KOPT-K1 (cell line): ENCODE measurements around the gene ANKRD31.
A peak's percentile ranks its signal among the peaks of the same experiment; 100 is the strongest.
"Not testable (repeated sequence)": the region's sequence is repeated elsewhere in the genome, so short reads cannot be mapped to it uniquely, and the experiment has no call there.

Experiments
- H3K27ac ChIP-seq: fragments of 200-600 bp; sonication (generic); 2 replicates; pipeline ENCODE4 v1.5.1; 2016; ENCODE audit warnings: antibody characterized with exemption, mild to moderate bottlenecking, low read depth, low read length; ENCODE audit not compliant: poor library complexity, severe bottlenecking
- H3K36me3 ChIP-seq: fragments of 200-600 bp; sonication (generic); 2 replicates; pipeline ENCODE4 v1.5.1; 2017; ENCODE audit warnings: antibody characterized with exemption, mild to moderate bottlenecking, low read length, moderate library complexity; ENCODE audit not compliant: insufficient read depth
- H3K9me3 ChIP-seq: fragments of 200-600 bp; sonication (generic); 2 replicates; pipeline ENCODE4 v1.5.1; 2017; ENCODE audit warnings: antibody characterized with exemption, low read length, mild to moderate bottlenecking; ENCODE audit not compliant: insufficient read depth, poor library complexity, severe bottlenecking

The ANKRD31 gene

GRCh38 chr5:75243510-75243909 lies 6.8 kb upstream of the ANKRD31 start:
- Histone ChIP-seq H3K9me3 (no peaks in the 10 kb centered on the region), H3K27ac (no peak overlapping the region), H3K36me3 (no peaks in the 10 kb centered on the region)

DNA sequence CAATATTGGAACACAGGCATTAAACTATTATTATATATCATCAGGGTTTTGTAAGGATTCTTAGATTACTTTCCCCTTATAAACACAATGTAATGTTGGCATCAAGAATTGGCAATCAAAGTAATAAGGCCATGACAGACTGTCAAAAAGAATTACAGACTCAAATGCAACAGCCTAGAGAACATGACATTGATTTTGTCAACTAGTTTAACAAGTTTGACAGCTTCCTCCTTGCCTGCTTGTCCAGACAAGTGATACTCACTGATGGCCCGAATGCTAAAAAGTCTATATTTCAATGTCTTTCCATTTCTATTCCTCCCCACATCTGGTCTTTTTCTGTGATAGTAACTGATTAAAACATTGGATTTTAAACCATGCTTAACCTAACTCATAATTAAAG lies 6.4 kb upstream of the ANKRD31 start:
- no peaks in the 10 kb centered on the region for H3K36me3 ChIP-seq
- H3K27ac ChIP-seq = no peak overlapping the region
- H3K9me3 ChIP-seq = no peaks in the 10 kb centered on the region

DNA sequence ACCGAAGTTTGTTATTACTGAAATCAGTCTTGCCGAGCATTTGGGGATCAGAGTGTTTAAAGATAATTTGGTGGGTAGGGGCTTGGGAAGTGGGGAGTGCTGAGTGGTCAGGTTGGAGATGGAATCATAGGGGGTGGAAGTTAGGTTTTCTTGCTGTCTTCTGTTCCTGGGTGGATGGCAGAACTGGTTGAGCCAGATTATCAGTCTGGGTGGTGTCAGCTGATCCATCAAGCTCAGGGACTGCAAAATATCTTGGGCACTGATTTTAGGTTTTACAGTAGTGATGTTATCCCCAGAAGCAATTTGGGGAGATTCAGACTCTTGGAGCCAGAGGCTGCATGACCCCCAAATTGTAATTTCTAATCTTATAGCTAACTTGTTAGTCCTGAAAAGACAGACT lies 5.4 kb upstream of the ANKRD31 start:
- no peaks in the 10 kb centered on the region for H3K36me3 ChIP-seq
- H3K27ac ChIP-seq = no peak overlapping the region
- no peaks in the 10 kb centered on the region for H3K9me3 ChIP-seq

DNA sequence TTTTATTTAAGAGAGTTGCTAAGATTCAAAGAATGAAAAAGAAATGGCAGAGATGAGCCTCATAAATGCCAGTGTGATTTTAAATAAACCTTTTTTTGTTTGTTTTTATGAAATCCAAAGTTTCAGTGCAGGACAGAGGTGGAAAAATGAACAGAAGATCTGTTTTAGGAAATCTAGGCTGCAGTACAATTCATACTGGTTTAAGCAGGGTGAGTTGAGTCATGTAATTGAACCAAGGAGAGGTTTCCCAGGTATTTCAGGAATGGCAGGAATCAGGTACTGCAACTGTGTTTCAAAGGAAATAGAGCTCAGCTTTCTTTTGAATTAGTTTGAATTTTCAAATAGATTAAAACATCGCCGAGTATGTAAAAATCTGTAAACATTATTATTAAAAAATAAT lies 3.0 kb upstream of the ANKRD31 start:
- Histone ChIP-seq H3K36me3 (no peaks in the 10 kb centered on the region), H3K27ac (no peak overlapping the region), H3K9me3 (no peaks in the 10 kb centered on the region)

- no peaks in the 10 kb centered on the region for H3K9me3 ChIP-seq
- H3K27ac ChIP-seq = peak overlapping the region; percentile 78
- H3K36me3 ChIP-seq = no peaks in the 10 kb centered on the region
Observed at GRCh38 chr5:75235711-75236110, 967 bp downstream of the ANKRD31 start.

- Histone ChIP-seq H3K36me3 (no peaks in the 10 kb centered on the region), H3K9me3 (no peaks in the 10 kb centered on the region), H3K27ac (no peak overlapping the region)
Observed at GRCh38 chr5:75234251-75234650, 2.4 kb downstream of the ANKRD31 start.

DNA sequence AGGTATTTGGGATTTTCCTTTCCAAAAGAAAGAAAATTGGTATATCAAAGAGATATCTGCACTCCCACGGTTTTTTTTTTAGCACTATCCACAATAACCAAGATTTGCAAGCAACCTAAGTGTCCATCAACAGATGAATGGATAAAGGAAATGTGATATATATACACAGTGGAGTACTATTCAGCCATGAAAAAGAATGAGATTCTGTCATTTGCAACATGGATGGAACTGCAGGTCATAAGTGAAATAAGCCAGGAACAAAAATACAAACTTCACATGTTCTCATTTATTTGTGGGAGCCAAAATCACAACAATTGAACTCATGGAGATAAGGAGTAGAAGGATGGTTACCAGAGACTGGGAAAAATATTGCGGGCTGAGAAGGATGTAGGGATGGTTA lies 9.8 kb downstream of the ANKRD31 start:
- Histone ChIP-seq H3K27ac (no peak overlapping the region), H3K9me3 (no peaks in the 10 kb centered on the region), H3K36me3 (no peaks in the 10 kb centered on the region)

DNA sequence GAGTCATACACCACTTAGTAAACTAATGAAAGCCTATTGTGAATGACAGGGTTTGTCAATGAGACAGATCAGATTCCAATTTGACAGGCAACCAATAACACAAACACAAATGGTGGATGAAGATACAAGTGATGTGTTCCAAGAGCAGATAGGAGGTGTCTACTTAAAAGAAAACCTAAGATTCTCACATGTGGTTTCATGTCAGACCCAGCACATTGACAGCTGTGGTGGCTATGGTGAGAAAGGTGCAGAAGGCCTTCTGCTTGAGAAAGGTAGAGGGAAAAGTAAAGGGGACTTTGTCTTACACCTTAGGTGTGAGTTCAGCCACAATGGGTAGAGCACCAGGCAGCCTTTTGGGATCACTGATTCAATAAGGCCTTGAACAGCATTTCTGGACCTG lies 11.2 kb downstream of the ANKRD31 start:
- Histone ChIP-seq H3K27ac (no peak overlapping the region), H3K9me3 (peaks cover 5% of the 10 kb centered on the region), H3K36me3 (no peaks in the 10 kb centered on the region)

GRCh38 chr5:75220787-75221186 lies 15.9 kb downstream of the ANKRD31 start:
- not testable (repeated sequence) for H3K36me3 ChIP-seq, H3K27ac ChIP-seq
- peaks cover 33% of the 10 kb centered on the region for H3K9me3 ChIP-seq

- H3K27ac ChIP-seq = peak overlapping the region; percentile 34
- H3K9me3 ChIP-seq = peaks cover 24% of the 10 kb centered on the region
- H3K36me3 ChIP-seq = no peaks in the 10 kb centered on the region
Observed at GRCh38 chr5:75214928-75215327, 21.8 kb downstream of the ANKRD31 start.

DNA sequence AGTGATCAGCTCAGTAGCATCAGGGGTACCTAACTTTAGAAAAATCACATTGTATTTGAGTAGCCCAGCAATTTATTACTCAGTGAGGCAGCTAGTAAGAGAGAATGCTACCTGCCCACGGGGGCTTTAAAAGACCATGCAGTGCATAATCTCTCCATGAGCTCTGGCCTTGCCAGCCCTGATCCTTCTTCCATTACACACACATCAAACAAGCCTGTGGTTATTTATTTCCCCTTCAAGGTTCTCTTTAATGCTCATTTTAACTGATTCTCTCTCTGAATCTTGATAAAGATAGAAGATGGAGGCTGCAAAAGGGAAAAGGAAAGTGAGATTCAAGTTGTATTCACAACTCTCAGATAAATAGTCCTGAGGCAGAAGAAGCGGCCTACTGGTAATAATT lies 22.3 kb downstream of the ANKRD31 start:
- peaks cover 21% of the 10 kb centered on the region for H3K9me3 ChIP-seq
- H3K27ac ChIP-seq = peak overlapping the region; percentile 34
- H3K36me3 ChIP-seq = no peaks in the 10 kb centered on the region

- no peaks in the 10 kb centered on the region for H3K36me3 ChIP-seq
- H3K27ac ChIP-seq = no peak overlapping the region
- H3K9me3 ChIP-seq = no peaks in the 10 kb centered on the region
Observed at GRCh38 chr5:75203604-75204003, 33.1 kb downstream of the ANKRD31 start.

- Histone ChIP-seq H3K9me3 (no peaks in the 10 kb centered on the region), H3K27ac (no peak overlapping the region), H3K36me3 (no peaks in the 10 kb centered on the region)
Observed at GRCh38 chr5:75202935-75203334, 33.7 kb downstream of the ANKRD31 start.

GRCh38 chr5:75200776-75201175 lies 35.9 kb downstream of the ANKRD31 start:
- Histone ChIP-seq H3K27ac (no peak overlapping the region), H3K36me3 (no peaks in the 10 kb centered on the region), H3K9me3 (no peaks in the 10 kb centered on the region)

DNA sequence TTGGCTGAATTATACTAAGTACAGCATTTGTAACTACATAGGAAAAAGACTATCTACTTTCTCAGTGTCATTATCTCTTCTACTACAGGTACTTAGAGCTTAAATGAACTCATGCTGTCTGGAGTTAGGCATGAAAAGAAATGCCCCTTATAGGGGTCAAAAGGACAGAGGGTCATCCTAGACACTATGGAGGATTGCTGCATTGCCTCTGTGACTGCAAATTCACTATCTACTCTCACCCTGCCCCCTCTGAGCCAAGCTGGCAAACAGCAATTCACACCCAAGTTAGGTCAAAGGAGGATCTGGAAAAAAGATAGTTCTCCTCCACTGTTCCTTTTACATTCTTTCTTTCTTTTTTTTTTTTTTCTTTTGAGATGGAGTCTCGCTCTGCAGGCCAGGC lies 36.7 kb downstream of the ANKRD31 start:
- Histone ChIP-seq H3K36me3 (no peaks in the 10 kb centered on the region), H3K9me3 (no peaks in the 10 kb centered on the region), H3K27ac (no peak overlapping the region)

DNA sequence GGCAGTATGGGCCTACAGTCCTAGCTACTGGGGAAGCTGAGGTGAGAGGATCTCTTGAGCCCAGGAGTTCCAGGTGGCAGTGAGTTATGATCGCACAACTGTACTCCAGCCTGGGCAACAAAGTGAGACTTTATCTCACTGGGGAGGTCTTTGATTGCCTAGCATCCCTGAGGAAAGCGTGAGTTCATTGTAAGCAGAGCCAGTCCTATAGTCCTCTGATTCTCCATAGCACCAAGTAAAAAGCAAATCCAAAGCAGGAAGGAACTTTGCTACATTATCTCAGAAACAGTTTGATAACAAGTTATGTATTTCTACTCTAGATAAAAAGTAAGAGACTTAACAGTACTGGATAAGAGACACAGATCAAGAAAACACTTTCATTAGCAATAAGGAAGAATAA lies 37.6 kb downstream of the ANKRD31 start:
- Histone ChIP-seq H3K9me3 (no peaks in the 10 kb centered on the region), H3K27ac (no peak overlapping the region), H3K36me3 (no peaks in the 10 kb centered on the region)

GRCh38 chr5:75197745-75198144 lies 38.9 kb downstream of the ANKRD31 start:
- Histone ChIP-seq H3K9me3 (no peaks in the 10 kb centered on the region), H3K36me3 (no peaks in the 10 kb centered on the region), H3K27ac (no peak overlapping the region)
